ENCODE measurements around the gene MAGEB10.
"Not testable (repeated sequence)": the region's sequence is repeated elsewhere in the genome, so short reads cannot be mapped to it uniquely, and the experiment has no call there.

Gene MAGEB10

DNA sequence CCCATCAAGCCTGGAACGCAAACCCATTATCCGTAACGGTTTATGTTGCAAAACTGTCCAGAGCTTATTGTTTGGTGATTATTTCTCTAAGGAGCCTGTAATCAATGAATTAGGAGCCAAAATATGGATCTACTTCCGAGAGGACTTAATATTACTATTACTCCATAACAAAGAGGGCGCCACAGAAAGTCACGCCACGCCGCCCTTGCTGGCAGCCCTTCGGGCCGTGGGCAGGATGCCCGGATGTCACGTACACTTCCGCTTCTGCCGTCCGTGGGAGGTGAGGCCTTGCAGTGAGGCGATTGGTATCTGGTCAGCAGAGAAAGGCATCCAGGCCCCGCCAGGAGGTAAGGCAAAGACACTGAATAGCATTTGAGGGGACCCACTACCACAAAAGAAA, at the start of gene MAGEB10:
Gene MAGEB10, plus strand, starts transcription at position 301 of the 400 bp plus-strand sequence. CDS start 13,317 bp downstream, outside the sequence.
- DNase-seq, result no peak

DNA sequence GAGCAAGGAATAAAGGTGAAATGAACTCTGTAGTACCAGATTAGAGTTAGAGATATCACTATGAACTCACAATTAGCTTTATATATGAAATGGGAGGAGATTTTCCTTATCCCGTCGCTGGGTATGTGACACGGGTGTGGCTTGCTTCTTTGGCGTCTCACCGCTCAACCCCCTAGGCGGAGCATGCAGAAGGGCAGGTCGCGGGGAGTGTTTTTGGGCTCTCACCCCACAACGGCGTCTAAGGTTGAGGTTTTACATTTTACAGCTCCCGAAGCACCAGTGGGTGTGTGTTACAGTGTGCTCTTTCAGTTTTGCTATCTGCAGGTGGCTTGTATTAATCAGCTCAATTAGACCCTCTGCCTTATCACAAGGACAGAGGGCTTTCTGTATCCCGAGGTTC, 42.1 kb upstream of the MAGEB10 start:
- DNase-seq, result no peak

GRCh38 chrX:27767387-27767786, 40.4 kb upstream of the MAGEB10 start:
- no peak for DNase-seq

- no peak for DNase-seq
These were observed 31.8 kb upstream of the MAGEB10 start for GRCh38 chrX:27775984-27776383.

- no peak for DNase-seq
These were observed 11.0 kb upstream of the MAGEB10 start for GRCh38 chrX:27796640-27797257.

DNA sequence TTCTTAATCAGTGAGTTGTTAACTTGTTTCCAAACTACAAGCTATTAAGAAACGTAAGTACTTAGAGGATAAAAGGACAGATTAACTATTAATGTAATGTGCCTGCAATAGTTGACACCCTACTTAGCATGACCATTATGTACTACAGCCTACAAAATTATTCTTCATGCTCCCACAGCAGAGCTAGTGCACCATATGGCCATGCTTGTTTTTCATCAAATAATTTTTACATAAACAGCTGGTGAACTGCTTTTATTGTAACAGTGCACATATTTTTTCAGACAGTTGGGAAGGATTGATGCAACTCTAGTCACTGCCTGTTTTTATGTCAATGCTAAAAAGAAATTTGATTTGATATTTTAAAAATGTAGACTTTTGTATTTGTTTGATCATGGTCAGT, 10.2 kb upstream of the MAGEB10 start:
- DNase-seq, result no peak

DNA sequence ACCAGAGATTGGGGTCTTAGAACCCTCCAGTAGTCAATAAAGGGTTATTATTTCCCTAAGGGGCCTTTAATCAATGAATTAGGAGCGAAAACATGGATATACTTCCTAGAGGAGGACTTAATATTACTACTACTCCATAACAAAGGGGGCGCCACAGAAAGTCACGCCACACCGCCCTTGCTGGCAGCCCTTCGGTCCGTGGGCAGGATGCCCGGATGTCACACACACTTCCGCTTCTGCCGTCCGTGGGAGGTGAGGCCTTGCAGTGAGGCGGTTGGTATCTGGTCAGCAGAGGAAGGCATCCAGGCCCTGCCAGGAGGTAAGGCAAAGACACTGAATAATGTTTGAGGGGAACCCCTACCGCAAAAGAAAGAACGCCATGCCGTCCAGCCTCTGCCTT, 436 bp downstream of the MAGEB10 start:
- no peak for DNase-seq

DNA sequence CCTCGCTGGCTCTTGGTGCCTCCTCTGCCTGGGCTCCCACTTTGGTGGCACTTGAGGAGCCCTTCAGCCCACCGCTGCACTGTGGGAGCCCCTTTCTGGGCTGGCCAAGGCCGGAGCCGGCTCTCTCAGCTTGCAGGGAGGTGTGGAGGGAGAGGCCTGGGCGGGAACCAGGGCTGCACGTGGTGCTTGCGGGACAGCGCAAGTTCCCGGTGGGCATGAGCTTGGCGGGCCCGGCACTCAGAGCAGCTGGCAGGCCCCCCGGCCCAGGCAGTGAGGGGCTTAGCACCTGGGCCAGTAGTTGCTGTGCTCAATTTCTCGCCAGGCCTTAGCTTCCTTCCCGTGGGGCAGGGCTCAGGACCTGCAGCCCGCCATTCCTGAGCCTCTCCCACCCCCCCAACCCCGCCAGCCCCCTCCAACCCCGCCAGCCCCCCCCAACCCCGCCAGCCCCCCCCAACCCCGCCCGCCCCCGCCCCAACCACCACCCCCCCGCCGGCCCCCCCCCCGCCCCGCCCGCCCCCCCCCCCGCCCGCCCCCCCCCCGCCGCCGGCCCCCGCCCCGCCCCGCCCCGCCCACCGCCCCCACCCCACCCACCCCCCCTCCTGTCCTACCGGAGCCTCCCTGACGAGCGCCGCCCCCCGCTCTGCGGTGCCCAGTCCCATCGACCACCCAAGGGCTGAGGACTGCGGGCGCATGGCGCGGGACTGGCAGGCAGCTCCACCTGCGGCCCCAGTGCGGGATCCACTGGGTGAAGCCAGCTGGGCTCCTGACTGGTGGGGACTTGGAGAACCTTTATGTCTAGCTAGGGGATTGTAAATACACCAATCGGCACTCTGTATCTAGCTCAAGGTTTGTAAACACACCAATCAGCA, 1.4 kb downstream of the MAGEB10 start:
- not testable (repeated sequence) for DNase-seq

DNA sequence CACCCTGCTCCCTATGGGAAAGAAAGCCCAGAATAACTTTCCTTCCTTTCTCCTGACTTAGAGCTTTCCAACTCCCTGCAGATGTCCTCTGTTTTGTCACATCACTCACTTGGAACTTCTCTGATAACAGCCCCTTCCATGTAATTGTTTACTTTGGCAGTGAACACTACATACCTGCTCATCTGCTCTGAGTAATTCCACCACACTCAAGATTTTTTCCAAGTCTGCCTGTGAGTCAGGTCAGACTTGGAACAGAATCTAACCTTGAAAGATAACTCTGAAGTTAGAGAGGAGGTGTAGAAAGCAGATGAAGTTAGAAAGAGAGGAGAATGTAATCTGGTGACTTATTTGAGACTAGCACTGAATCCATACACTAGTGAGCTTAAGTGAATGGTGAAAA, 7.4 kb downstream of the MAGEB10 start:
- DNase-seq, result no peak

DNA sequence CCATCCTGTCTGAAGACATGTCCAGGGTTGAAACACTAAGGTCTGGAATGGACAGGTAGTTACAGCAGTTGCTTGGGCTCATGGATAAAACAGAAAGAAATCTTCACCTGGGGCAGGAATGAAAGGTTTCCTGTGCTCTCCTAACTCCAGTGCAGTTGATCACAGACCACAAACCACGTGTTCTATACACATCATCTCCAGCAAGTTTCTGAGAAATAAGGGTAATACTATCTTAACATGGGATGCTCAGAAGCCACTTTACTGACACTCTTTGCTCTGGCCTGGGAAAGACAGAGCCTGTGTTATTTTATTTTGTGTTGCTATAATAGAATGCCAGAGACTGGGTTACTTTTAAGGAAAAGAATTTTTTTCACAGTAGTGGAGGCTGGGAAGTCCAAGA, 16.0 kb downstream of the MAGEB10 start:
- no peak for DNase-seq

GRCh38 chrX:27838185-27838584, 30.4 kb downstream of the MAGEB10 start:
- DNase-seq, result no peak

GRCh38 chrX:27840881-27841280, 33.1 kb downstream of the MAGEB10 start:
- no peak for DNase-seq

DNA sequence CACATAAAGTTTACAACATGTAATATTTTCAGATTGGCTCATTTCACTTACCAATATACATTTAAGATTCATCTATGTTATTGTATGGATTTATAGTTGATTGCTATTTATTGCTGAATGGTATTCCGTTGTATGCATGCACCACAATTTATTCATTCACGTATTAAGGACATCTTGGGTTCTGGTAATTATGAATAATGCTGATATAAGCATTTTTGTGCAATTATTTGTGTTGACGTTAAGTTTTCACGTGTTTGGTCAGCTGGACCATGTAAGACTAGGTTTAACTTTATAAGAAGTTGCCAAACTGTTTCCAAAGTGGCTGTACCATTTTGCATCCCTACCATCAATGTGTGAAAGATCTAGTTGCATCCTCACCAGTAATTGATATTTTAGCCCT, 35.1 kb downstream of the MAGEB10 start:
- DNase-seq, result no peak

DNA sequence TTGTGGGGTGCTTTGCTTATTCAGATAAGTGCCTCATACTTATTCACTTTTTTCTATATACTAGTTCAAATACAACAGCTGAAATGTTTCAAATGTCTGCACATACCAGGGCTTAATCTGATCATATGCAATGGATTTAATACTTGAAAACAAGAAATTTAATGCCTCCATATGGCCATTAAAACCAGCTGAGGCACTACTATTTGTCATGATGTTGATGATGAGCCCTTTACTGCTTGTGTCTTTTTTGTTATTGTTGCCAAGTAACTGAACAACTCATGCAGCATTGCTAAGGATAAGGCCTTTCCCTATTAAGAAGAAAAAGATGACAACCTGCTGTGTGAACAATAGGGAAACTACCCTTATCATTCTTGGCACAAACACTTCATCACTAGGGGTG, 52.5 kb downstream of the MAGEB10 start:
- no peak for DNase-seq

- no peak for DNase-seq
These were observed 56.0 kb downstream of the MAGEB10 start for GRCh38 chrX:27863809-27864208.
